Measurements from ENCODE around the gene TAOK3.
"Not testable (repeated sequence)": the region's sequence is repeated elsewhere in the genome, so short reads cannot be mapped to it uniquely, and the experiment has no call there.

Gene TAOK3

DNA sequence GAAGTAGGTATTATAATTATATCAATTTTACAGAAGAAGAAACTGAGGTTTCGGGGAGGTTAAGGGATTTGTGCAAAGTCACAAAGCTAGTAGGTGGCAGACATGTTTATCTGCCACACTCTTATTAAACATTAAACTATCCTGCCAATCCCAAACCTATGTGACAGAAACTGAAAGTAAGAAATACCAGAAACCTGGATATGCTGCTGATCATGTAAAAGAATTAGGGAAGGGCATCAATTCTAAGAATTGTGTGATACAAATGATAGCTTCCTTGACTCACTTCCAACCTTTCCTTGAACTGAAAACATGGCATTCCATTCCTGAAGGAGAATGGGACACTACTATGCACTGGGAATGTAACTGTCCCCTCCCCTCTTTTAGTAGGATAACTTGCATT lies 16.9 kb downstream of the TAOK3 start:
- Histone ChIP-seq H3K4me1 (ENCODE audit: control insufficient read depth, insufficient read depth, low read length) (peaks cover 7% of the 10 kb centered on the region), H3K27me3 (ENCODE audit: control insufficient read depth, insufficient read depth, low read length) (no peaks in the 10 kb centered on the region), H3K4me3 (ENCODE audit: low read depth, low read length) (no peak overlapping the region), H3K9ac (ENCODE audit: low read length) (no peak overlapping the region), H3K36me3 (ENCODE audit: control insufficient read depth, insufficient read depth, low read length) (no peaks in the 10 kb centered on the region), H3K27ac (ENCODE audit: low read depth, low read length) (no peak overlapping the region), H3K9me3 (ENCODE audit: control insufficient read depth, insufficient read depth, low read depth, low read length) (peaks cover 9% of the 10 kb centered on the region)

GRCh38 chr12:118354903-118355302 lies 17.8 kb downstream of the TAOK3 start:
- H3K4me1 ChIP-seq (ENCODE audit: control insufficient read depth, insufficient read depth, low read length), result peaks cover 7% of the 10 kb centered on the region
- H3K36me3 ChIP-seq (ENCODE audit: control insufficient read depth, insufficient read depth, low read length), result no peaks in the 10 kb centered on the region
- H3K4me3 ChIP-seq (ENCODE audit: low read depth, low read length), result no peak overlapping the region

GRCh38 chr12:118354503-118354902 lies 18.2 kb downstream of the TAOK3 start:
- not testable (repeated sequence) for H3K4me3 ChIP-seq (ENCODE audit: low read depth, low read length); H3K27me3 ChIP-seq (ENCODE audit: control insufficient read depth, insufficient read depth, low read length); H3K27ac ChIP-seq (ENCODE audit: low read depth, low read length); H3K4me1 ChIP-seq (ENCODE audit: control insufficient read depth, insufficient read depth, low read length); H3K9me3 ChIP-seq (ENCODE audit: control insufficient read depth, insufficient read depth, low read depth, low read length); H3K9ac ChIP-seq (ENCODE audit: low read length); H3K36me3 ChIP-seq (ENCODE audit: control insufficient read depth, insufficient read depth, low read length)

More at GRCh38 chr12:118354903-118355302, 17.8 kb downstream of the TAOK3 start:
- Histone ChIP-seq H3K27ac (ENCODE audit: low read depth, low read length) (no peak overlapping the region), H3K27me3 (ENCODE audit: control insufficient read depth, insufficient read depth, low read length) (no peaks in the 10 kb centered on the region), H3K9me3 (ENCODE audit: control insufficient read depth, insufficient read depth, low read depth, low read length) (peaks cover 9% of the 10 kb centered on the region), H3K9ac (ENCODE audit: low read length) (no peak overlapping the region)

GRCh38 chr12:118353721-118354120 lies 19.0 kb downstream of the TAOK3 start:
- Histone ChIP-seq H3K27me3 (ENCODE audit: control insufficient read depth, insufficient read depth, low read length) (no peaks in the 10 kb centered on the region), H3K4me1 (ENCODE audit: control insufficient read depth, insufficient read depth, low read length) (peaks cover 2% of the 10 kb centered on the region), H3K9ac (ENCODE audit: low read length) (no peak overlapping the region), H3K27ac (ENCODE audit: low read depth, low read length) (no peak overlapping the region), H3K9me3 (ENCODE audit: control insufficient read depth, insufficient read depth, low read depth, low read length) (peaks cover 9% of the 10 kb centered on the region), H3K4me3 (ENCODE audit: low read depth, low read length) (no peak overlapping the region), H3K36me3 (ENCODE audit: control insufficient read depth, insufficient read depth, low read length) (no peaks in the 10 kb centered on the region)

GRCh38 chr12:118350908-118351559 lies 21.7 kb downstream of the TAOK3 start:
- Histone ChIP-seq H3K27ac (ENCODE audit: low read depth, low read length) (no peak overlapping the region), H3K4me3 (ENCODE audit: low read depth, low read length) (no peak overlapping the region), H3K36me3 (ENCODE audit: control insufficient read depth, insufficient read depth, low read length) (no peaks in the 10 kb centered on the region), H3K27me3 (ENCODE audit: control insufficient read depth, insufficient read depth, low read length) (no peaks in the 10 kb centered on the region), H3K9me3 (ENCODE audit: control insufficient read depth, insufficient read depth, low read depth, low read length) (peaks cover 9% of the 10 kb centered on the region), H3K4me1 (ENCODE audit: control insufficient read depth, insufficient read depth, low read length) (no peaks in the 10 kb centered on the region), H3K9ac (ENCODE audit: low read length) (no peak overlapping the region)

GRCh38 chr12:118347916-118348315 lies 24.8 kb downstream of the TAOK3 start:
- Histone ChIP-seq H3K4me1 (ENCODE audit: control insufficient read depth, insufficient read depth, low read length) (peaks cover 15% of the 10 kb centered on the region; the same call in 1 of the 2 replicates), H3K9ac (ENCODE audit: low read length) (no peak overlapping the region), H3K27ac (ENCODE audit: low read depth, low read length) (no peak overlapping the region)

GRCh38 chr12:118346895-118347294 lies 25.8 kb downstream of the TAOK3 start:
- H3K9me3 ChIP-seq (ENCODE audit: control insufficient read depth, insufficient read depth, low read depth, low read length), result no peaks in the 10 kb centered on the region
- H3K36me3 ChIP-seq (ENCODE audit: control insufficient read depth, insufficient read depth, low read length), result no peaks in the 10 kb centered on the region
- H3K27me3 ChIP-seq (ENCODE audit: control insufficient read depth, insufficient read depth, low read length), result no peaks in the 10 kb centered on the region
- no peak overlapping the region for H3K9ac ChIP-seq (ENCODE audit: low read length)
- H3K4me3 ChIP-seq (ENCODE audit: low read depth, low read length), result no peak overlapping the region
- peaks cover 15% of the 10 kb centered on the region; the same call in 1 of the 2 replicates for H3K4me1 ChIP-seq (ENCODE audit: control insufficient read depth, insufficient read depth, low read length)
- H3K27ac ChIP-seq (ENCODE audit: low read depth, low read length), result no peak overlapping the region

More at GRCh38 chr12:118347916-118348315, 24.8 kb downstream of the TAOK3 start:
- Histone ChIP-seq H3K27me3 (ENCODE audit: control insufficient read depth, insufficient read depth, low read length) (no peaks in the 10 kb centered on the region), H3K4me3 (ENCODE audit: low read depth, low read length) (no peak overlapping the region), H3K36me3 (ENCODE audit: control insufficient read depth, insufficient read depth, low read length) (no peaks in the 10 kb centered on the region), H3K9me3 (ENCODE audit: control insufficient read depth, insufficient read depth, low read depth, low read length) (no peaks in the 10 kb centered on the region)

- Histone ChIP-seq H3K9ac (ENCODE audit: low read length) (no peak overlapping the region), H3K4me1 (ENCODE audit: control insufficient read depth, insufficient read depth, low read length) (peaks cover 15% of the 10 kb centered on the region; the same call in 1 of the 2 replicates), H3K27ac (ENCODE audit: low read depth, low read length) (no peak overlapping the region), H3K4me3 (ENCODE audit: low read depth, low read length) (no peak overlapping the region), H3K36me3 (ENCODE audit: control insufficient read depth, insufficient read depth, low read length) (no peaks in the 10 kb centered on the region), H3K27me3 (ENCODE audit: control insufficient read depth, insufficient read depth, low read length) (no peaks in the 10 kb centered on the region), H3K9me3 (ENCODE audit: control insufficient read depth, insufficient read depth, low read depth, low read length) (no peaks in the 10 kb centered on the region)
These were observed 27.4 kb downstream of the TAOK3 start for GRCh38 chr12:118345355-118345754.

DNA sequence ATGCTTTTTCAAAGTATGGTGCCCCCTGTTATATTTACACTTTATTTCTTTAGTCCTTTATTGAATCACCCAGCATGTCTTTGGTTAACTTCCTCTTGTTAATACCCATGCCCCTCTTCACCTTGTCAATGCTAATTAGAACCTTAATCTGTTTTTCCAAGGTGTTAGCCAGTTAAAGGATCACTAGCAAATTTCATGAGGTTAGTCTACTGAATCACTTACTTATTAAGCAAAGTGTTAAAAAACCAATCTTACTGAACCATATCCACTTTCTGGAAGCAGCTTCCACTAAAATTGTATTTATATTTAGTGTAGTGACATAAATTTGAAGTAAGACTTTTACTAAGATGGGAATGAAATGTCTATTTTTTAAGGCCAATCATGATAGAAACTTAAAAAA lies 27.9 kb downstream of the TAOK3 start:
- Histone ChIP-seq H3K27me3 (ENCODE audit: control insufficient read depth, insufficient read depth, low read length) (no peaks in the 10 kb centered on the region), H3K9ac (ENCODE audit: low read length) (no peak overlapping the region), H3K4me1 (ENCODE audit: control insufficient read depth, insufficient read depth, low read length) (peaks cover 15% of the 10 kb centered on the region; the same call in 1 of the 2 replicates), H3K36me3 (ENCODE audit: control insufficient read depth, insufficient read depth, low read length) (no peaks in the 10 kb centered on the region), H3K9me3 (ENCODE audit: control insufficient read depth, insufficient read depth, low read depth, low read length) (no peaks in the 10 kb centered on the region), H3K27ac (ENCODE audit: low read depth, low read length) (no peak overlapping the region), H3K4me3 (ENCODE audit: low read depth, low read length) (no peak overlapping the region)

DNA sequence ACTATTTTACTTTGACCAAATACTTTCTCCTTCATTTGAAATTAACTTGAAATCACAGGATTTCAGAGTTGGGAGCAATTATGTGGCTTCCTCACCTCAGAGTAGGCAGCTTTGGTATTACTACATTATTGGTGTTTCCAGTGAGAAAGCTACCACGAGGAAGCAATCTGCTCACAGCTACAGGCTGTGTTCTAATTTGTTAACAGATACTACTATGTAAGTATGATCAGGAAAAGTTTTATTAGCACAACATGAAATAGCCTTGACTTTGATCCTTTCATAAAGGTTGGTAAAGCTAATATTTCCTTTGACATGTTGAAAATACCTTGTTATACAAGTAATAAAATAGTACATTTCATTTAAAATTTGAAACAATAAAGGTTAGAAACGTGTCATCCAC lies 30.6 kb downstream of the TAOK3 start:
- Histone ChIP-seq H3K27me3 (ENCODE audit: control insufficient read depth, insufficient read depth, low read length) (no peaks in the 10 kb centered on the region), H3K9ac (ENCODE audit: low read length) (no peak overlapping the region), H3K36me3 (ENCODE audit: control insufficient read depth, insufficient read depth, low read length) (no peaks in the 10 kb centered on the region), H3K27ac (ENCODE audit: low read depth, low read length) (no peak overlapping the region), H3K9me3 (ENCODE audit: control insufficient read depth, insufficient read depth, low read depth, low read length) (no peaks in the 10 kb centered on the region), H3K4me3 (ENCODE audit: low read depth, low read length) (no peak overlapping the region), H3K4me1 (ENCODE audit: control insufficient read depth, insufficient read depth, low read length) (peaks cover 15% of the 10 kb centered on the region; the same call in 1 of the 2 replicates)

- Histone ChIP-seq H3K27me3 (ENCODE audit: control insufficient read depth, insufficient read depth, low read length) (no peaks in the 10 kb centered on the region), H3K9ac (ENCODE audit: low read length) (no peak overlapping the region), H3K4me1 (ENCODE audit: control insufficient read depth, insufficient read depth, low read length) (no peaks in the 10 kb centered on the region), H3K4me3 (ENCODE audit: low read depth, low read length) (no peak overlapping the region), H3K9me3 (ENCODE audit: control insufficient read depth, insufficient read depth, low read depth, low read length) (no peaks in the 10 kb centered on the region), H3K27ac (ENCODE audit: low read depth, low read length) (no peak overlapping the region), H3K36me3 (ENCODE audit: control insufficient read depth, insufficient read depth, low read length) (no peaks in the 10 kb centered on the region)
These were observed 35.4 kb downstream of the TAOK3 start for GRCh38 chr12:118337194-118337838.

Data from HUES6 (cell line).